H1 (cell line): ENCODE data around the gene RELB.

Experiments
- FOSL1 ChIP-seq: IDR thresholded peaks from 2 replicates; pipeline ENCODE4 v1.6.1; 2011; ENCODE audit warnings: mild to moderate bottlenecking, low read depth, low read length, moderate library complexity; ENCODE audit not compliant: insufficient read depth
- JUN ChIP-seq: IDR thresholded peaks from 2 replicates; pipeline ENCODE4 v1.6.1; 2011; ENCODE audit warnings: low read depth, mild to moderate bottlenecking, improper control_type of control experiment, low read length
- POLR2AphosphoS5 ChIP-seq: IDR thresholded peaks from 2 replicates; pipeline ENCODE4 v1.6.1; 2011; ENCODE audit warnings: low read depth, low read length
- SRF ChIP-seq: IDR thresholded peaks from 2 replicates; pipeline ENCODE4 v1.6.1; 2011; ENCODE audit warnings: mild to moderate bottlenecking, low read depth, low read length, moderate library complexity
- TEAD4 ChIP-seq: IDR thresholded peaks from 2 replicates; pipeline ENCODE4 v1.6.1; 2012; ENCODE audit warnings: low read depth, low read length, inconsistent platforms, mixed read lengths
- ZNF274 ChIP-seq: IDR thresholded peaks from 2 replicates; pipeline ENCODE4 v1.7.0; 2012; ENCODE audit warnings: low read length, borderline replicate concordance; ENCODE audit errors: extremely low read depth

DNA sequence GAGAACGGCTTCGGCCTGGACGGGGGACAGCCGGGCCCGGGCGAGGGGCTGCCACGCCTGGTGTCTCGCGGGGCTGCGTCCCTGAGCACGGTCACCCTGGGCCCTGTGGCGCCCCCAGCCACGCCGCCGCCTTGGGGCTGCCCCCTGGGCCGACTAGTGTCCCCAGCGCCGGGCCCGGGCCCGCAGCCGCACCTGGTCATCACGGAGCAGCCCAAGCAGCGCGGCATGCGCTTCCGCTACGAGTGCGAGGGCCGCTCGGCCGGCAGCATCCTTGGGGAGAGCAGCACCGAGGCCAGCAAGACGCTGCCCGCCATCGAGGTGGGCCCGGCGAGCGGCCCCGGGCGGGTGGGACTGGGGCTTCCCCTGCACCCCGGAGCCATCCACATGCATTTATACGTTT is 10.7 kb downstream of the RELB start:
- TF ChIP-seq TEAD4 (no peak), JUN (no peak), ZNF274 (no peak), POLR2AphosphoS5 (no peak), SRF (no peak), FOSL1 (no peak)
